OCI-LY3 (cell line): ENCODE results near the gene RAD51B.

Source experiments
- H2AFZ ChIP-seq: fragments of 200-600, 300-600 bp; shearing (Covaris generic); 2 replicates; pipeline ENCODE4 v1.6.0; 2014; ENCODE audit warnings: antibody characterized with exemption, low read depth, low read length
- H3K27ac ChIP-seq: fragments of 200-600, 300-600 bp; sonication (generic); 2 replicates; pipeline ENCODE4 v1.5.1; 2014; ENCODE audit warnings: mild to moderate bottlenecking, low read length, moderate library complexity, mixed read lengths
- H3K27me3 ChIP-seq: fragments of 200-600, 300-600 bp; sonication (generic); 2 replicates; pipeline ENCODE4 v1.6.1; 2014; ENCODE audit warnings: low read depth, low read length, mixed read lengths
- H3K36me3 ChIP-seq: fragments of 200-600, 300-600 bp; sonication (generic); replicated peaks from 2 replicates; pipeline ENCODE3; 2014; ENCODE audit warnings: low read depth, low read length, mixed read lengths
- H3K4me1 ChIP-seq: fragments of 300-600, 200-600 bp; sonication (generic); 2 replicates; pipeline ENCODE4 v1.6.1; 2014; ENCODE audit warnings: low read length, mixed read lengths
- H3K4me2 ChIP-seq: fragments of 200-600, 300-600 bp; sonication (generic); 2 replicates; pipeline ENCODE4 v1.6.1; 2014; ENCODE audit warnings: low read length, mixed read lengths
- H3K4me3 ChIP-seq: fragments of 300-600, 200-600 bp; sonication (generic); 2 replicates; pipeline ENCODE4 v1.5.1; 2014; ENCODE audit warnings: antibody characterized with exemption, mild to moderate bottlenecking, low read length, moderate library complexity
- H3K79me2 ChIP-seq: fragments of 300-600, 200-600 bp; shearing (Covaris generic); 2 replicates; pipeline ENCODE4 v1.6.1; 2014; ENCODE audit warnings: mild to moderate bottlenecking, low read length, mixed read lengths
- H3K9ac ChIP-seq: fragments of 300-600, 200-600 bp; shearing (Covaris generic); 2 replicates; pipeline ENCODE4 v1.6.0; 2014; ENCODE audit warnings: mild to moderate bottlenecking, low read length, moderate library complexity
- H3K9me3 ChIP-seq: fragments of 200-600, 300-600 bp; shearing (Covaris generic); 2 replicates; pipeline ENCODE4 v1.6.1; 2014; ENCODE audit warnings: low read length, mixed read lengths; ENCODE audit not compliant: insufficient read depth
- H4K20me1 ChIP-seq: fragments of 200-600, 300-600 bp; sonication (generic); 2 replicates; pipeline ENCODE4 v1.6.1; 2016; ENCODE audit warnings: low read length, mixed read lengths; ENCODE audit not compliant: insufficient read depth
- CTCF ChIP-seq: fragments of 200-600, 300-600 bp; sonication (generic); IDR thresholded peaks from 2 replicates; pipeline ENCODE4 v1.5.1; 2014; ENCODE audit warnings: antibody characterized with exemption, low read length, low read depth
- EZH2phosphoT487 ChIP-seq: fragments of 200-600 bp; shearing (Covaris generic); IDR thresholded peaks from 2 replicates; pipeline ENCODE4 v1.6.1; 2018; ENCODE audit warnings: antibody characterized with exemption, mixed run types, low read depth

The RAD51B gene

GRCh38 chr14:68075382-68076029, 255.9 kb downstream of the RAD51B start:
- no peak overlapping the region for H3K4me3 ChIP-seq
- no peaks in the 10 kb centered on the region for H3K9me3 ChIP-seq
- H3K27ac ChIP-seq: no peak overlapping the region
- H3K4me2 ChIP-seq: no peak overlapping the region
- no peak overlapping the region for H3K9ac ChIP-seq
- no peak overlapping the region for H2AFZ ChIP-seq
- H3K27me3 ChIP-seq: no peaks in the 10 kb centered on the region
- no peaks in the 10 kb centered on the region for H3K4me1 ChIP-seq
- no peaks in the 10 kb centered on the region for H3K36me3 ChIP-seq
- no peaks in the 10 kb centered on the region for H3K79me2 ChIP-seq
- TF ChIP-seq CTCF: no peak
- no peak for TF ChIP-seq EZH2phosphoT487
- H4K20me1 ChIP-seq: no peaks in the 10 kb centered on the region

- Histone ChIP-seq H3K79me2 (no peaks in the 10 kb centered on the region), H3K27me3 (no peaks in the 10 kb centered on the region), H2AFZ (no peak overlapping the region), H3K27ac (no peak overlapping the region), H3K4me1 (no peaks in the 10 kb centered on the region), H3K4me2 (no peak overlapping the region), H3K36me3 (no peaks in the 10 kb centered on the region), H4K20me1 (no peaks in the 10 kb centered on the region), H3K9me3 (no peaks in the 10 kb centered on the region), H3K9ac (no peak overlapping the region), H3K4me3 (no peak overlapping the region)
- TF ChIP-seq CTCF: no peak
- no peak for TF ChIP-seq EZH2phosphoT487
Observed at GRCh38 chr14:68076451-68076850, 256.9 kb downstream of the RAD51B start.

- no peak overlapping the region for H3K4me3 ChIP-seq
- H3K27me3 ChIP-seq: no peaks in the 10 kb centered on the region
- H3K79me2 ChIP-seq: no peaks in the 10 kb centered on the region
- no peaks in the 10 kb centered on the region for H3K9me3 ChIP-seq
- no peak overlapping the region for H2AFZ ChIP-seq
- TF ChIP-seq CTCF (no peak), EZH2phosphoT487 (no peak)
- H3K4me2 ChIP-seq: no peak overlapping the region
- no peaks in the 10 kb centered on the region for H3K36me3 ChIP-seq
- H3K9ac ChIP-seq: no peak overlapping the region
- H4K20me1 ChIP-seq: no peaks in the 10 kb centered on the region
- no peaks in the 10 kb centered on the region for H3K4me1 ChIP-seq
- no peak overlapping the region for H3K27ac ChIP-seq
Observed at GRCh38 chr14:68079941-68080697, 260.5 kb downstream of the RAD51B start.

GRCh38 chr14:68081489-68081888, 261.9 kb downstream of the RAD51B start:
- H3K36me3 ChIP-seq: no peaks in the 10 kb centered on the region
- no peak overlapping the region for H3K9ac ChIP-seq
- no peak overlapping the region for H3K27ac ChIP-seq
- H3K9me3 ChIP-seq: no peaks in the 10 kb centered on the region
- H3K27me3 ChIP-seq: no peaks in the 10 kb centered on the region
- no peaks in the 10 kb centered on the region for H3K79me2 ChIP-seq
- H4K20me1 ChIP-seq: no peaks in the 10 kb centered on the region
- no peaks in the 10 kb centered on the region for H3K4me1 ChIP-seq
- no peak overlapping the region for H2AFZ ChIP-seq
- H3K4me2 ChIP-seq: no peak overlapping the region
- H3K4me3 ChIP-seq: no peak overlapping the region
- TF ChIP-seq EZH2phosphoT487: no peak
- TF ChIP-seq CTCF: no peak
